Activated gamma-delta T cell treated with anti-CD3 and anti-CD28 coated beads, Interleukin-2, amount 50 U/mL, for 16 hours (primary cell): ENCODE results near the gene RNF214.
"Not testable (repeated sequence)": the region's sequence is repeated elsewhere in the genome, so short reads cannot be mapped to it uniquely, and the experiment has no call there.

Source experiments
- DNase-seq: peaks from one replicate; pipeline ENCODE4 v3.0.0-alpha.2; 2020; ENCODE audit warnings: low read depth

Gene RNF214

GRCh38 chr11:117197516-117198456 lies 34.7 kb upstream of the RNF214 start:
- no peak for DNase-seq

GRCh38 chr11:117198613-117199012 lies 33.9 kb upstream of the RNF214 start:
- DNase-seq, result no peak

- DNase-seq, result no peak
Measured at GRCh38 chr11:117199053-117199915, 33.2 kb upstream of the RNF214 start, which contains the start of gene TAGLN. TSS of gene TAGLN (plus strand) at chr11:117199370. CDS start at chr11:117203014, 3,644 bp downstream.

GRCh38 chr11:117199916-117200812 lies 32.3 kb upstream of the RNF214 start:
- no peak for DNase-seq

- DNase-seq, result no peak
Measured at GRCh38 chr11:117200813-117201657, 31.4 kb upstream of the RNF214 start.

DNA sequence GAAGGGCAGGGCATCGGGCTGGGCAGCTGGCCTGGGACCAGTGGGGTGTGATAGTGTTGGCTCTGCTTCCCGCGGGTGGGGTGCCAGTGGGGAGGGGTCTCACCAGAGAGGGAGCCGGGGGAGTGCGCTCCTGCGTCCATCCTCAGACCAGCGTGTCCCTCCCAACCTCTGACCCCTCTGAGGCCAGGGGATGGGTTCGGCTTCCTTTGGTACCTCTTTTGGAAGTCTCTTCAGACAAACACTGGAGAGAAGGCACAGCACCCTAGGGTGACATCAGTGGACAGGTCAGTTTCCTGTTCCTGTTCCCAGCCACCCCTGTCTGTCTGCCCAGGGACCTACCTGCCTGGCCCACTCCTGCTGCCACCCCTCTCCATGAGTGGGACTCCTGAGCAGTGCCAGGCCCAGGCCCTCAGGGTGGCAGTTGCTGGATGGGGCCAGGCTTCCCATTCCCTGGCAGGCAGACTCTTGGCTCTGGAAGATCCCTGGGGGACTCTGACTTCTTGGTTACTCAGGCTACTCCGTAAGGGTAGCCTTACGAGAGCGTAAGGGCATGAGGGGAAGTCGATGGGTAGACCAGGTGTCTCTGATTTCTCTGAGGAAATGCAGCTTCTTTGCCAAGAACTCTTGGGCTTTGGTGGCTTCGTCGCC lies 30.7 kb upstream of the RNF214 start:
- no peak for DNase-seq

- DNase-seq, result no peak
Measured at GRCh38 chr11:117202386-117203068, 29.9 kb upstream of the RNF214 start.

- DNase-seq, result no peak
Measured at GRCh38 chr11:117203069-117203407, 29.4 kb upstream of the RNF214 start.

- no peak for DNase-seq
Measured at GRCh38 chr11:117204283-117205080, 28.0 kb upstream of the RNF214 start.

DNA sequence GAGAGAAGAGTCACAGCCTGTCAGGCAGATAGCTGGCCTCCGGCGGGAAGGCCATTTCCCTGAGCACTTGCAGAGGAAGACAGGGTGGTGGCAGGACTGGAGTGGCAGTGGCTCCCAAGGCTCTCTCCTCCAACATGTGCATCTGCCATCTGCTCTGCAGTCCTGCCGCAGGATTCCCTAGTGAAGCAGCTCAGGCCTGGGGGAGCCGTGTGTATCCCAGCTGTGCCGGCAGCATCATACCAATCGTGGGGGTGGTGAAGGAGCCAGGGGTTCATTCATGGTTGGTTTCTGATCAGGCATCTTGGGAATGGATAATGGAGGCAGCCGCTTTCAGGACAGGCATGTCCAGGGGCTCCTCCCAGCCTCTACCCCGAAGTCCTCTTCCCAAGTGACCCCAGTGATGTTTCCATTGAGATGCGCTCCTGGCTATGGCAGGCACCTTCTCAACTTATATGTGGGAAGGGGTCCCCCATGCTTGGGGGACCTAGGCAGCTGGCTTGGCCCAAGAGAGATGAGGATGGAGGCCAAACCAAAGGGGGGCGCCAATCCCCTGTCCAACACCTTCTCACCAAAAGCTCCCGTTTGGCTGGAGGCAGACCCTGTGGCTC lies 27.2 kb upstream of the RNF214 start:
- DNase-seq, result no peak

DNA sequence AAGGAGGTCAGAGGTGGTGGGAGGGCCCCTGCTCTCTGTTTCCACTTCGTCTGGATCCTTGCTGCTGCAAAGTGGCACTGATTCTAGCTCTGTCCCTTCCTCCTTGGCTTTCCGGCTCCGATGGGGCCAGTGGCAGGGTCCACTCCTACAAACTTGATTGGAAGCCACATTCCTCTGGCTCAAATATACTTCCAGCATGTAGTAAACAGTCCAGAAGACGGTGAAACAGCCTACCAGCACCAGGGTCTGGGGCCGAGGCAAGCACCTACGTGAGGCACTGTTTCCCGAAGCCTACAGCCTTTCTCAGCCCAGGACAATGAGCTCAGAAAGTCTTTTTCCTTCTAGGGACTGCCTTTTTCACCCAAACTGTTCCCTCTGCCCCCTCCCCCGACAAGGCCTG lies 26.4 kb upstream of the RNF214 start:
- not testable (repeated sequence) for DNase-seq

- not testable (repeated sequence) for DNase-seq
Measured at GRCh38 chr11:117206859-117207258, 25.6 kb upstream of the RNF214 start.

- not testable (repeated sequence) for DNase-seq
Measured at GRCh38 chr11:117207481-117207880, 25.0 kb upstream of the RNF214 start.

DNA sequence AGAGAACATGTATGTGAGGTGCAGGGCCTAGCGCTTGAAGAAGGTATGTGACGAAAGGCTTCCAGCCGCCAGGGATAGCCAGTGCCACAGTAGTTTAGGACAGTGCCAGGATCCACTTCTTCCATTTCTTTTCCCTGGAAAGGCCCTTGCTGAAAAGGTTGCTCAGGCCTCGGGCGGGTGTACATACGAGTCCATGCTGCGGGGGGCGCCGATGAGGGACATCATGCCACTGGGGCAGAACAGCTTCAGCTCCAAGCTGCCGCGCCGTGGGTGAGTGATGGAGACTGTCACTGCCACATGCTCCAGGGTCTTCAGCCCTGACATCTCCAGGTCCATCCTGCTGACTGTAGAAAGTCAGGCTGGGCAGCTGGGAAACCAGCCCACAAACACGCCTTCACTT lies 23.8 kb upstream of the RNF214 start:
- not testable (repeated sequence) for DNase-seq

GRCh38 chr11:117209351-117210125 lies 22.9 kb upstream of the RNF214 start:
- DNase-seq, result not testable (repeated sequence)

GRCh38 chr11:117210620-117211019 lies 21.9 kb upstream of the RNF214 start:
- DNase-seq, result no peak

DNA sequence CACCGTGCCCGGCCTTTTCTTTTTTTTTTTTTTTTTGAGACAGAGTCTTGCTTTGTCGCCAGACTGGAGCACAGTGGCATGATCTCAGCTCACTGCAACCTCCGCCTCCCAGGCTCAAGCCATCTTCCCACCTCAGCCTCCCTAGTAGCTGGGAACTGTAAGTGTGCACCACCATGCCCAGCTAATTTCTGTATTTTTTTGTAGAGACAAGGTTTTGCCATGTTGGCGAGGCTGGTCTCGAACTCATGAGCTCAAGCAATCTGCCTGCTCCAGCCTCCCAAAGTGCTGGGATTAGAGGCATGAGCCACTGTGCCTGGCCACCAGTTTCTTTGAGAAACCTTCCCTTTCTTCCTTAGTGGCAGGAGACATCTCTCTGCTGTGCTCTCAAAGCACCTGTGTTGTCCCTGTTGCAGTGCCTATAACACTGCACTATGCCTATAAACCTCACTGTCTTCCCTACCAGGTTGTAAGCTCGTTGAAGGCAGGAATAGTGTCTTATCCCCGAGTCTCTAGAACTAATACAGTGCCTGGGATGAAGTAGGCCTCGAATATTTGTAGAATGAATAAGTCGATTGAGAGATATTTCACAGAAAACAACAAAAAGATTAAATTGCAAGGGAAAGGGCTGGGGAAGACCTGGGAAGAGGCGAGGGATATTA lies 19.6 kb upstream of the RNF214 start:
- no peak for DNase-seq
